ENCODE results near the gene ACBD6. TPM values are rescaled to one million over a fixed set of nuclear protein-coding genes. Genes with fewer than 3 reads are reported as not detected.
A peak's percentile ranks its signal among the peaks of the same experiment; 100 is the strongest.

ACBD6 gene
- total and polyA plus RNA-seq, 8 donors, result 8.9 to 48.8 (median 37.7) TPM

DNA sequence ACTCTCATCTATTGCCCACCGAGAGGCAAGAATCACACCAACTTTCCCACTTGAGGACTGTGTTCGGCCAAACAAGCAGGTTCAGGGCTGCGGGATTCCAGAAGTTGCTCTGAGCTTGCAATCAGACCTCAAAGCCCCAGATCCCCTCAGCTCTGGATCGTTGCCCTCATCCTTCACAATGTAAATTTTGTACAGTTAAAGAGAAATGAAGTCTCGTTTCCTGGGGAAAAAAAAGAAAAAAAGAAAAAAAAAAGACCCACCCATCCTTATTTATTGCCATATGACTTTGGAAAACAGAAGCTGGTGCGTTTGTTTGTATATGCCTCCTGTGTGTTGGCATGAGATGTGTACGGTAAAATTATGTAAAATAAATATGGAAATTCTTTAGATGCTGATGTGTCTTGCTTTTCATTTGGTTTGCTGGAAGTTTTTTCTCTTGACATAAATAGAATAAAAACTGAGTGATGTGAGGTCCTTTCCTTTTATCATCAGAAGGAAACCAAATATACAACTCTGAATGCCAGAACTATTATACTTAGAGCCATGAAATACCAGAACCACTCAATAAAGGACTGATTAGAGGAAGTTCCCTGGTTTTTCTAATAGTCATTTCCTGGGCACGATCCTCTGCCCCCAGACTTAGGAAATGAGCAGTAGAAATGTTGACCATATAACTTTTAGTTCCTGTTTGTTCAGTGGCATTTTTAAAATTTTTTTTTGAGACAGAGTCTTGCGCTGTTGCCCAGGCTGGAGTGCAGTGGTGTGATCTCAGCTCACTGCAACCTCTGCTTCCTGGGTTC lies 223.6 kb downstream of the ACBD6 start:
- peaks cover 0 to 39% (median 33%) of the 10 kb centered on the region in 4 donors for H3K36me3 ChIP-seq
- peak overlapping the region in 2 of 5 donors; percentile 47 to 54 for H3K27ac ChIP-seq
- DNase-seq, result no peak
- no peaks in the 10 kb centered on the region for H3K9me3 ChIP-seq
- no peak overlapping the region for H3K4me3 ChIP-seq
- no peaks in the 10 kb centered on the region for H3K27me3 ChIP-seq
- peaks cover 0 to 11% (median 0%) of the 10 kb centered on the region in 4 donors for H3K4me1 ChIP-seq
- 85 to 93% (median 88%) methylated on average over 9 of the region's 9 CpGs for WGBS, 5 donors
- TF ChIP-seq, protein P1, sequence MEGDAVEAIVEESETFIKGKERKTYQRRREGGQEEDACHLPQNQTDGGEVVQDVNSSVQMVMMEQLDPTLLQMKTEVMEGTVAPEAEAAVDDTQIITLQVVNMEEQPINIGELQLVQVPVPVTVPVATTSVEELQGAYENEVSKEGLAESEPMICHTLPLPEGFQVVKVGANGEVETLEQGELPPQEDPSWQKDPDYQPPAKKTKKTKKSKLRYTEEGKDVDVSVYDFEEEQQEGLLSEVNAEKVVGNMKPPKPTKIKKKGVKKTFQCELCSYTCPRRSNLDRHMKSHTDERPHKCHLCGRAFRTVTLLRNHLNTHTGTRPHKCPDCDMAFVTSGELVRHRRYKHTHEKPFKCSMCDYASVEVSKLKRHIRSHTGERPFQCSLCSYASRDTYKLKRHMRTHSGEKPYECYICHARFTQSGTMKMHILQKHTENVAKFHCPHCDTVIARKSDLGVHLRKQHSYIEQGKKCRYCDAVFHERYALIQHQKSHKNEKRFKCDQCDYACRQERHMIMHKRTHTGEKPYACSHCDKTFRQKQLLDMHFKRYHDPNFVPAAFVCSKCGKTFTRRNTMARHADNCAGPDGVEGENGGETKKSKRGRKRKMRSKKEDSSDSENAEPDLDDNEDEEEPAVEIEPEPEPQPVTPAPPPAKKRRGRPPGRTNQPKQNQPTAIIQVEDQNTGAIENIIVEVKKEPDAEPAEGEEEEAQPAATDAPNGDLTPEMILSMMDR (IDR thresholded peaks at IDR 0.05), result no peak
- no peak for TF ChIP-seq EP300 (IDR thresholded peaks at IDR 0.05)
- no peak for TF ChIP-seq POLR2A (IDR thresholded peaks at IDR 0.05)
- no peak for TF ChIP-seq POLR2AphosphoS5 (IDR thresholded peaks at IDR 0.05)
- intact Hi-C loops (cut with DNase I; ENCODE audit: low total_unique reads), result no loop called here

DNA sequence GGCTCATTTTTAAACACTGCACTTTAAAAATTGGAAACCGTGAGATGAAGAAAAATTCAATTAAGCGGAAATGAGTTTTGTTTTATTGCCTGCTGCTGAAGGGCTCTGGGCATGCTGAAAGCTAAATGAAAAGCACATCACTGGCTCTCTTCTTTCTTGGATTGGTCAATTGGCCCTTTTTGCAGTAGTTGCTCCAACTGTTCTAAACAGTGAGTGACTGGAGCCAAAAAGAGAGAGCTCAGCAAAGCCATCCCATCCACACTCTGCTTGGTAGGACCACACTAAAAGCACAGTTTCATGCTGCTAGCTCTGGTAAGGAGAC lies 224.2 kb downstream of the ACBD6 start:
- 85 to 93% (median 89%) methylated on average over 2 of the region's 2 CpGs for WGBS, 5 donors
- intact Hi-C loops (cut with DNase I; ENCODE audit: low total_unique reads), result no loop called here
- H3K9me3 ChIP-seq, result no peaks in the 10 kb centered on the region
- no peak for DNase-seq
- TF ChIP-seq POLR2AphosphoS5 (IDR thresholded peaks at IDR 0.05) (no peak), POLR2A (IDR thresholded peaks at IDR 0.05) (no peak)
- no peak overlapping the region for H3K4me3 ChIP-seq
- peaks cover 0 to 11% (median 0%) of the 10 kb centered on the region in 4 donors for H3K4me1 ChIP-seq
- peaks cover 0 to 43% (median 37%) of the 10 kb centered on the region in 4 donors for H3K36me3 ChIP-seq
- H3K27ac ChIP-seq, result peak overlapping the region in 1 of 5 donors; percentile 20
- no peaks in the 10 kb centered on the region for H3K27me3 ChIP-seq

DNA sequence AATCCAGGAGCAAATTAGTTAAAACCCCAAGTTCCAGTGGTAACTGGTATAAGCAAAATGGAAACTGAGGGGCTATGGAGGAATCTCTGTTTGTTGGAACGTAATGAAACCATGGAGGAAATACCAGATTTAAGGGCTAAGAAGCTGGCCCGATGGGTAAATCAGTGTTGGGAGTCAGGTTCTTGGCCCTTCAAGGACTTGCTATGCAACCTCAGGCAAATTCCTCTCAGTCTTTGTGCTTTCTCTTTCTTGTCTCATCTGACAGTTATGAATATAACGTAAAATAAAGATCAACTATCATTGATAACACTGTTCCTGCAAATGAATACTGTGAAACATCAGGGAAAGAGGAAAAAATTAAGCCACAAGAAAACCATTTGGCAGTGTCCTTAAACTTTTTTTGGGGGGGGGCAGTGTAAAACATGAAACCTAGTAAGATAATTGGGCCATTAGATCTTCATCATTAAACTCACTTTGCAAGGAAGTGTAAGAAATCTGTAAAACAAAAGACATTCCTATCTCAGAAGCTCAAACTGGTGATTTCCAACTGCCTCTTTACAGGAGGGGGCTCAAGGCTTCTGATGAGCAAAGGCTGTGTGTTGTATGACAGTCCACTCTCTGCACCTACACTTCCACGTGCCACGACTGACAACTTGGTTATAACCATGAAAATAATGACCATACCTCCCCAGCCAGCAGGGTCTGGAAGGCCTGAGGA lies 224.7 kb downstream of the ACBD6 start:
- H3K4me3 ChIP-seq, result no peak overlapping the region
- intact Hi-C loops (cut with DNase I; ENCODE audit: low total_unique reads), result no loop called here
- WGBS, 5 donors, result 89 to 96% (median 94%) methylated on average over 5 of the region's 5 CpGs
- no peaks in the 10 kb centered on the region for H3K9me3 ChIP-seq
- TF ChIP-seq EP300 (IDR thresholded peaks at IDR 0.05) (no peak), POLR2A (IDR thresholded peaks at IDR 0.05) (no peak), POLR2AphosphoS5 (IDR thresholded peaks at IDR 0.05) (no peak)
- TF ChIP-seq, protein P1 (IDR thresholded peaks at IDR 0.05), result no peak
- no peaks in the 10 kb centered on the region for H3K27me3 ChIP-seq
- H3K27ac ChIP-seq, result no peak overlapping the region
- H3K36me3 ChIP-seq, result peaks cover 0 to 45% (median 38%) of the 10 kb centered on the region in 4 donors
- peaks cover 0 to 11% (median 0%) of the 10 kb centered on the region in 4 donors for H3K4me1 ChIP-seq
- DNase-seq, result no peak

DNA sequence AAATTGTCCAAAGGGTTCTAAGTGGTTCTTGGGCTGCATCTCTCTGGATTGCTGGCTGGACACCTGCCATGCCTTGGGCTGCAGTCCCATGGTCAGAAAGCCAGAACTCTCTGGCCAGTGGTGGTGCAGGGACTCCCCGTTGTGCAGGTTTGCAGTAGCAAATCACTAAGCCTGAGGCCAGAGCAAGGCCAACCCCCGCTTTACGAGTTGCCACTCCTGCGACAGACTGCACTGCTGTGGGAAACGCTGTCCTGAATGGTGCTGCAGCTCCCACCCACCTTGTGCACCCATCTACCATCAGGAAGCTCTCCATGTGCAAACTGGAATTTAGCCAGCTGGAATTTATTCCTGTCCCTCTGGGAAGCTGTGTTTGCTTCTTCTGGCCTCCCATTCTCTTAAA lies 226.7 kb downstream of the ACBD6 start:
- DNase-seq, result no peak

More for the DNA sequence above, 226.7 kb downstream of the ACBD6 start:
- Histone ChIP-seq H3K9me3 (no peaks in the 10 kb centered on the region), H3K27ac (no peak overlapping the region), H3K27me3 (no peaks in the 10 kb centered on the region), H3K4me1 (peaks cover 0 to 21% (median 9%) of the 10 kb centered on the region in 4 donors), H3K36me3 (peaks cover 0 to 46% (median 32%) of the 10 kb centered on the region in 4 donors), H3K4me3 (no peak overlapping the region)
- intact Hi-C loops (cut with DNase I; ENCODE audit: low total_unique reads), result no loop called here
- 92 to 100% (median 97%) methylated on average over 5 of the region's 5 CpGs for WGBS, 5 donors
- TF ChIP-seq, protein P1 (IDR thresholded peaks at IDR 0.05), result no peak
- no peak for TF ChIP-seq EP300 (IDR thresholded peaks at IDR 0.05)

All from stomach (tissue), 9 donors.